ENCODE measurements around the gene LGALS3BP.
"Not testable (repeated sequence)": the region's sequence is repeated elsewhere in the genome, so short reads cannot be mapped to it uniquely, and the experiment has no call there.

LGALS3BP gene, protein sequence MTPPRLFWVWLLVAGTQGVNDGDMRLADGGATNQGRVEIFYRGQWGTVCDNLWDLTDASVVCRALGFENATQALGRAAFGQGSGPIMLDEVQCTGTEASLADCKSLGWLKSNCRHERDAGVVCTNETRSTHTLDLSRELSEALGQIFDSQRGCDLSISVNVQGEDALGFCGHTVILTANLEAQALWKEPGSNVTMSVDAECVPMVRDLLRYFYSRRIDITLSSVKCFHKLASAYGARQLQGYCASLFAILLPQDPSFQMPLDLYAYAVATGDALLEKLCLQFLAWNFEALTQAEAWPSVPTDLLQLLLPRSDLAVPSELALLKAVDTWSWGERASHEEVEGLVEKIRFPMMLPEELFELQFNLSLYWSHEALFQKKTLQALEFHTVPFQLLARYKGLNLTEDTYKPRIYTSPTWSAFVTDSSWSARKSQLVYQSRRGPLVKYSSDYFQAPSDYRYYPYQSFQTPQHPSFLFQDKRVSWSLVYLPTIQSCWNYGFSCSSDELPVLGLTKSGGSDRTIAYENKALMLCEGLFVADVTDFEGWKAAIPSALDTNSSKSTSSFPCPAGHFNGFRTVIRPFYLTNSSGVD

GRCh38 chr17:78979780-78980623, at the start of gene LGALS3BP:
TSS of gene LGALS3BP (minus strand) at chr17:78979923. CDS start at chr17:78977191, 2,732 bp downstream.
- DNase-seq (ENCODE audit: low read depth in 2 of 2) = peak in 1 of 2 donors; percentile 15

DNA sequence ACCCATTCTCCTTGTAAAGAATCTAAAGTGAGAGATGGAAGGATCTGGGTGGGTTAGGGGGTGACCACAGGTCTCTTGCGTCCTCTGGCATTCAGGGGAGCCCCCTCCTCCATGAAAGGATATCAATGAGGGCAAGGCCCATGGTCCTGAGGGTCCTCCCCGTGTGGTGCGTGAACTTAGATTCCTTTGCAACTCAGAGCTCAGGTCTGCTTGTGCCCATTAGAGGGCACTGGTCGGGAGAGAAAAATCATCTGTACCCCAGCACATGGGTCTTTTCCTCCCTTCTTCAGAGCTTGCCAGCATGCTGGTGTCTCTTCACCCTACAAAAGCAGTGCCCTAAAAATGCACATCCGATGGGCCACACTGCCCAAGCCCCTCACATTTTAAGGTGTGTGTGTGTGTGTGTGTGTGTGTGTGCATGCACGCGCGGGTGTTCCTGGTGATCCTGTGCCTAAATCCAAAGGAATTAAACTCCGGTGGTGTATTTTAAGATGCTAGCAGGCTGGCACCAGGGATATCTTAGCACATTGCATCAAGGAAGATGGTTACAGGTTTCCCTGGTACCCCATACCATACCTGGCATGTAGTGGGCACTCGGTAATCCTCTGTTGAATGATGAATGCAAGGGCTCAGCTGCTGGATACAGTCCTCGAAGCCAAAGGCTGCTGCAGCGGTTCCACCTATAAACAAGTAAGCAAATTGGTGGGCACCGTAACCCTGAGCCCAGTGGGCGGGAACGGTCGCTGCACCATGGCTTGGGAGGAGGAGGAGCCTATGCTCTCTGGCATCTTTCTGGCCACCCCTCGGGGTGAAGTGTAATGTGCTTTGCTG, 49.0 kb upstream of the LGALS3BP start:
- DNase-seq (ENCODE audit: low read depth in 2 of 2) = no peak

GRCh38 chr17:79027925-79028491, 48.3 kb upstream of the LGALS3BP start:
- no peak for DNase-seq (ENCODE audit: low read depth in 2 of 2)

GRCh38 chr17:79027274-79027924, 47.7 kb upstream of the LGALS3BP start:
- no peak for DNase-seq (ENCODE audit: low read depth in 2 of 2)

- DNase-seq (ENCODE audit: low read depth in 2 of 2) = no peak
Measured at GRCh38 chr17:79026376-79027273, 46.9 kb upstream of the LGALS3BP start.

- no peak for DNase-seq (ENCODE audit: low read depth in 2 of 2)
Measured at GRCh38 chr17:79024901-79025737, 45.4 kb upstream of the LGALS3BP start.

DNA sequence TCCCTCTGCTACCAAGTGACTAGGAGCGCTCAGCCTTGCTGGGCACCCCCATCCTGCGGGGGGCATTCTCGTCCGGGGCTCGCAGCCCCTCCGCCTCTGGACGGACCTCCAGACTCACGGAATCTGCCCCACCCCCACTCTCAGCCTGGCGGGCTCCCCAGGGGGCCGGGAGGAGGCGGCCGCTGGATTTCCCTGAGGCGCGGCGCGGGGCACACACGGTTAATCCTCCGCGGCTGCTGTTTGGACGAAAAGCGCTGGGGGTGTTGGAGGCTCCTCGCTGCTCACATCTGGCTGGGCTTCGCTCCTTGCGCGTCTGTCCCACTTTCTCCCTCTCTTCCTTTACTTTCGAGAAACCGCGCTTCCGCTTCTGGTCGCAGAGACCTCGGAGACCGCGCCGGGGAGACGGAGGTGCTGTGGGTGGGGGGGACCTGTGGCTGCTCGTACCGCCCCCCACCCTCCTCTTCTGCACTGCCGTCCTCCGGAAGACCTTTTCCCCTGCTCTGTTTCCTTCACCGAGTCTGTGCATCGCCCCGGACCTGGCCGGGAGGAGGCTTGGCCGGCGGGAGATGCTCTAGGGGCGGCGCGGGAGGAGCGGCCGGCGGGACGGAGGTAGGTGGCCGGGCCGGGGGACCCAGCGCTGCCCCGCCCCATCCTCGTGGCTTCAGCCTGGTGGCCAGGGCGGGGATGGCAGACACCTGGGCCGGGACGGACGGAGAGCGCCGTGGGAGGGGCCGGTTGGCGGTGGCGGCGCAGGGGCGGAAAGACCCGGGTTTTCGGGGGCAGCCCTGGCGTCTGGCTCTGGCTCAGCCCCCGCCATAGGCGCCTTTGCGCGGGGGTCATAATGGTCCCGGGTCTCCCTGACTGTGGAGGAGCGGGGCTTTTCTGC, 44.4 kb upstream of the LGALS3BP start, which contains the start of gene C1QTNF1:
Gene C1QTNF1 (plus strand): TSS at position 284 of the 886 bp plus-strand sequence. CDS start 19,800 bp downstream, outside the sequence.
- DNase-seq (ENCODE audit: low read depth in 2 of 2) = peak in 1 of 2 donors; percentile 31

DNA sequence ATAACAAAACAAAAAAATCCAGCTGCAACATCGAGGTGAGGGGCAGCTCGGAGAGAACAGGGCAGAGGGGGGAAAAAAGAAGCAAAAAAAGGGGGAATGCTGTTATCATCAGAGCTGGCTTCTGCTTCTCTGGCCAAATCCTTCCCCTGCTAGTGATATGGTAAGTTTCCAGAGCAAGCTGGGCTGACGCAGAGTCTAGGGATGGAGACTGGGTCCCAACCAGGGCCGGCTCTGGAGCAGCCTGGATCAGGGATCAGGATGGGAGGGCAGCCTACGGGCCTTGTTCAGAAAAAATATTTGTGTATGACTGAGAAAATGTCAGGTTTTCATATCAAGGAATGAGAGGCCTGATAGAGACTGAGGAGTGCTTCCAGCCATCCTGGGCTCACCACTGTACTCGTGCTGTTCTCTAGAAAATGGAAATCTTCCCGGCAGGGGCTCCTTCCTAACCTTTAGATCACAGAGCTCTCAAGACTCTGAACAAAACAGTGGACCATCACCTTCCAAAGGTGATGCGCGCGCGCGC, 43.5 kb upstream of the LGALS3BP start:
- no peak for DNase-seq (ENCODE audit: low read depth in 2 of 2)

GRCh38 chr17:79022507-79022991, 42.8 kb upstream of the LGALS3BP start:
- no peak for DNase-seq (ENCODE audit: low read depth in 2 of 2)

GRCh38 chr17:79021929-79022328, 42.2 kb upstream of the LGALS3BP start:
- DNase-seq (ENCODE audit: low read depth in 2 of 2) = not testable (repeated sequence)

GRCh38 chr17:79020631-79021301, 41.0 kb upstream of the LGALS3BP start:
- no peak for DNase-seq (ENCODE audit: low read depth in 2 of 2)

DNA sequence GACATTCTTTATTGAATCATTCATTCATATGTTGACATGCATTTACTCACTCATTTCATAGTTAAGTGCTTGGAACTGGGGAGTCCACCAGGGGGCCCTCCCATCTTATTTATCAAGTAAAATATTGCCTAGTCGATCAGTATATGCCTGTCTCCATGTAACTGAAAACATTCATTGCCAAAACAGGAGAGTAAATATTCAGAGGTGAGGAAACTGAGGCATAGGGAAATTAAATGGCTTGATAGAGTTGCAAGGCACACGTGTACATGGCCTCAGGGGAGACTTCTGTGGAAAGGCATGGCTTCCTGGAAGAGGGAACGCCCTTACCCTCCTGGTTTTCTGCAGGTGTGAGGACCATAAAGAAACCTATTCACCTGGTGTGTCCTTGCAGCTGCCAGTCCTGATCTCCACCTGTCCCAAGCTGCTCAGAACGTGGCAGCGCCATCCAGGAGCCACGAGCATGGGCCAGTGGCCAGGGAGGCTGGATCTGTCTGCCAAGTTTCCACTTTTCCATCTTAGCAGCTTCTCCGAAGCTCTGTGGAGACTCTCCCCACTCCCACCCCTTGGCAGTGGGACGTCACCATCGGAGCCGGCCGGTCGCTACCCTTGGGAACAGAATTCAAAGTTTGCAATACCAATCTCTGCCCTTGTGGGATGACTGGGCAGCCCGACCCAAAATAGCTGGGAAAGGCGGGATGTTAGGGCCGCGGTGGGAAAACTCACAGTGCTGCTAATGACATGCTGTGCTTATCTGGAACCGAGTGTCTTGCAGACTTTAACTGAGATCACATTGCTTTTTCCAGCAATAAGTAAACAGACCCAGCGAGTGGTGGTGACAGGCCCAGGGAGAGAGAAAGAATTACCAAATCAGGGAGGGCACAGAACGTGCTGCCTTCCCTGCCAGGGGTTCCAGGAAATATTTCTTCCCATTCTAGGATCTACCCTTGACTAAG, 40.2 kb upstream of the LGALS3BP start:
- DNase-seq (ENCODE audit: low read depth in 2 of 2) = peak in 1 of 2 donors; percentile 28

GRCh38 chr17:79019261-79019631, 39.5 kb upstream of the LGALS3BP start:
- no peak for DNase-seq (ENCODE audit: low read depth in 2 of 2)

- DNase-seq (ENCODE audit: low read depth in 2 of 2) = no peak
Measured at GRCh38 chr17:79018370-79018695, 38.6 kb upstream of the LGALS3BP start.
